Measurements from ENCODE around the gene WDR27. TPM values are rescaled to one million over a fixed set of nuclear protein-coding genes. Genes with fewer than 3 reads are reported as not detected.
A peak's percentile ranks its signal among the peaks of the same experiment; 100 is the strongest.

The WDR27 gene
- total and polyA plus RNA-seq, 10 donors: 17.6 to 69.5 (median 45.7) TPM

GRCh38 chr6:169587975-169588374 lies 113.9 kb downstream of the WDR27 start:
- intact Hi-C loops (cut with DNase I; ENCODE audit: low total_unique reads): no loop called here
- no peaks in the 10 kb centered on the region for H3K27me3 ChIP-seq (replicated peaks in 1 of 7)
- TF ChIP-seq POLR2AphosphoS5 (IDR thresholded peaks at IDR 0.05): no peak
- TF ChIP-seq POLR2A (IDR thresholded peaks at IDR 0.05): no peak
- TF ChIP-seq, protein P1, sequence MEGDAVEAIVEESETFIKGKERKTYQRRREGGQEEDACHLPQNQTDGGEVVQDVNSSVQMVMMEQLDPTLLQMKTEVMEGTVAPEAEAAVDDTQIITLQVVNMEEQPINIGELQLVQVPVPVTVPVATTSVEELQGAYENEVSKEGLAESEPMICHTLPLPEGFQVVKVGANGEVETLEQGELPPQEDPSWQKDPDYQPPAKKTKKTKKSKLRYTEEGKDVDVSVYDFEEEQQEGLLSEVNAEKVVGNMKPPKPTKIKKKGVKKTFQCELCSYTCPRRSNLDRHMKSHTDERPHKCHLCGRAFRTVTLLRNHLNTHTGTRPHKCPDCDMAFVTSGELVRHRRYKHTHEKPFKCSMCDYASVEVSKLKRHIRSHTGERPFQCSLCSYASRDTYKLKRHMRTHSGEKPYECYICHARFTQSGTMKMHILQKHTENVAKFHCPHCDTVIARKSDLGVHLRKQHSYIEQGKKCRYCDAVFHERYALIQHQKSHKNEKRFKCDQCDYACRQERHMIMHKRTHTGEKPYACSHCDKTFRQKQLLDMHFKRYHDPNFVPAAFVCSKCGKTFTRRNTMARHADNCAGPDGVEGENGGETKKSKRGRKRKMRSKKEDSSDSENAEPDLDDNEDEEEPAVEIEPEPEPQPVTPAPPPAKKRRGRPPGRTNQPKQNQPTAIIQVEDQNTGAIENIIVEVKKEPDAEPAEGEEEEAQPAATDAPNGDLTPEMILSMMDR (IDR thresholded peaks at IDR 0.05 in 8 of 11, conservative IDR thresholded peaks at IDR 0.05 in 3 of 11): no peak
- H3K9me3 ChIP-seq: peaks cover 0 to 4% (median 0%) of the 10 kb centered on the region in 8 donors
- no peak overlapping the region for H3K27ac ChIP-seq
- DNase-seq: no peak
- peaks cover 2 to 70% (median 31%) of the 10 kb centered on the region in 6 donors for H3K4me1 ChIP-seq
- no peak overlapping the region for H3K4me3 ChIP-seq
- no peaks in the 10 kb centered on the region for H3K36me3 ChIP-seq
- WGBS, 5 donors: 94 to 99% (median 96%) methylated on average over 5 of the region's 5 CpGs

GRCh38 chr6:169583886-169584541 lies 117.8 kb downstream of the WDR27 start:
- WGBS, 5 donors: 25 to 58% (median 45%) methylated on average over 6 of the region's 6 CpGs
- Histone ChIP-seq H3K9me3 (peaks cover 0 to 4% (median 0%) of the 10 kb centered on the region in 8 donors), H3K4me1 (peaks cover 2 to 48% (median 14%) of the 10 kb centered on the region in 6 donors), H3K27me3 (replicated peaks in 1 of 7) (no peaks in the 10 kb centered on the region), H3K4me3 (no peak overlapping the region), H3K27ac (peak overlapping the region in 7 of 8 donors; percentile 5 to 84 (median 68)), H3K36me3 (peaks cover 0 to 17% (median 0%) of the 10 kb centered on the region in 6 donors)
- TF ChIP-seq POLR2AphosphoS5 (IDR thresholded peaks at IDR 0.05): peak in 1 of 3 donors; percentile 10
- no peak for TF ChIP-seq POLR2A (IDR thresholded peaks at IDR 0.05)
- TF ChIP-seq, protein P1 (IDR thresholded peaks at IDR 0.05 in 8 of 11, conservative IDR thresholded peaks at IDR 0.05 in 3 of 11): no peak
- intact Hi-C loops (cut with DNase I; ENCODE audit: low total_unique reads): no loop called here
- no peak for DNase-seq

GRCh38 chr6:169579407-169580111 lies 122.3 kb downstream of the WDR27 start:
- peaks cover 2 to 20% (median 7%) of the 10 kb centered on the region in 6 donors for H3K4me1 ChIP-seq
- H3K36me3 ChIP-seq: peaks cover 0 to 17% (median 0%) of the 10 kb centered on the region in 6 donors
- H3K27me3 ChIP-seq (replicated peaks in 1 of 7): no peaks in the 10 kb centered on the region
- H3K27ac ChIP-seq: no peak overlapping the region
- WGBS, 5 donors: 88 to 97% (median 94%) methylated on average over 7 of the region's 7 CpGs
- no peak for DNase-seq
- H3K9me3 ChIP-seq: no peaks in the 10 kb centered on the region
- intact Hi-C loops (cut with DNase I; ENCODE audit: low total_unique reads): no loop called here
- no peak overlapping the region for H3K4me3 ChIP-seq
- TF ChIP-seq POLR2AphosphoS5 (IDR thresholded peaks at IDR 0.05): no peak
- TF ChIP-seq, protein P1 (IDR thresholded peaks at IDR 0.05 in 8 of 11, conservative IDR thresholded peaks at IDR 0.05 in 3 of 11): no peak
- no peak for TF ChIP-seq POLR2A (IDR thresholded peaks at IDR 0.05)

DNA sequence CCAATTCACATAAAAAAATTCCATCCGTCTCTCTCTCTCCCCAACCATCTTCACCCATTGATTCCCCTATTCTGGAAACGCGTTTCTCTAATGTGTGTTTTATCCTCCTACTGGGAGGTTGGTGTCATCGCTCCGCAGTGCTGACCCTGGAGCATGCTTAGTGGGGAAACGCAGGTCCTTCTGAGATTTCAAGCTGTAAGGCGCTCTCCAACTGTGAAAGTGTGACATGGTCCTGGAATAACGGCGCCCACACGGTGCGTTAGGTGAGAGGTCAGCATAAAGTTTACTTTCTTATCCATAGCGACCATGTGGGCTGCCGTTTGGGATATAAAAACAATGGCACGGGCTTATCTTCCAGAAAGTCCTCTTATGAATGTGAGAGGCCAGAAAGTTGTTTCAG lies 123.9 kb downstream of the WDR27 start:
- TF ChIP-seq POLR2A (IDR thresholded peaks at IDR 0.05): no peak
- no peak for TF ChIP-seq POLR2AphosphoS5 (IDR thresholded peaks at IDR 0.05)
- TF ChIP-seq, protein P1 (IDR thresholded peaks at IDR 0.05 in 8 of 11, conservative IDR thresholded peaks at IDR 0.05 in 3 of 11): no peak
- Histone ChIP-seq H3K4me1 (peaks cover 0 to 4% (median 0%) of the 10 kb centered on the region in 6 donors), H3K9me3 (no peaks in the 10 kb centered on the region), H3K36me3 (peaks cover 0 to 17% (median 0%) of the 10 kb centered on the region in 6 donors), H3K27ac (no peak overlapping the region), H3K27me3 (replicated peaks in 1 of 7) (no peaks in the 10 kb centered on the region), H3K4me3 (no peak overlapping the region)
- intact Hi-C loops (cut with DNase I; ENCODE audit: low total_unique reads): no loop called here
- DNase-seq: no peak
- 86 to 97% (median 92%) methylated on average over 14 of the region's 14 CpGs for WGBS, 5 donors

Data from spleen (tissue), 11 donors.